DMS53 treated with DMSO at 0.1 percent for 48 hours (cell line): Measurements from ENCODE around the gene ATG3.
"Not testable (repeated sequence)": the region's sequence is repeated elsewhere in the genome, so short reads cannot be mapped to it uniquely, and the experiment has no call there.

Experiments
- DNase-seq: peaks from one replicate; lab custom pipeline; 2025; ENCODE audit not compliant: unreplicated experiment; lab: John Stamatoyannopoulos, UW

Gene ATG3

DNA sequence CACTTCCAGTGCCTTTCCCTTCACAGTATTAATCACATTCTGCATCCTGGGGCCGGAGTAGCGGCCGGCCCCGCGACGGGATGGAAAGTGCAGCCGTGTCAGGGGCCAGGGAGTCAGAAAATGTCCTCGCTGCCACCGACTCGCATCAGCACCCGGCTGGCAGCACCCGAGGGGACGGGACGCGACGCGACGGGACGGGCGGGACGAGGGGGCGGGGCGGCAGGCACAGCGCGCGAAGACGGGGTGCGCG lies 353 bp downstream of the ATG3 start:
- no peak for DNase-seq

DNA sequence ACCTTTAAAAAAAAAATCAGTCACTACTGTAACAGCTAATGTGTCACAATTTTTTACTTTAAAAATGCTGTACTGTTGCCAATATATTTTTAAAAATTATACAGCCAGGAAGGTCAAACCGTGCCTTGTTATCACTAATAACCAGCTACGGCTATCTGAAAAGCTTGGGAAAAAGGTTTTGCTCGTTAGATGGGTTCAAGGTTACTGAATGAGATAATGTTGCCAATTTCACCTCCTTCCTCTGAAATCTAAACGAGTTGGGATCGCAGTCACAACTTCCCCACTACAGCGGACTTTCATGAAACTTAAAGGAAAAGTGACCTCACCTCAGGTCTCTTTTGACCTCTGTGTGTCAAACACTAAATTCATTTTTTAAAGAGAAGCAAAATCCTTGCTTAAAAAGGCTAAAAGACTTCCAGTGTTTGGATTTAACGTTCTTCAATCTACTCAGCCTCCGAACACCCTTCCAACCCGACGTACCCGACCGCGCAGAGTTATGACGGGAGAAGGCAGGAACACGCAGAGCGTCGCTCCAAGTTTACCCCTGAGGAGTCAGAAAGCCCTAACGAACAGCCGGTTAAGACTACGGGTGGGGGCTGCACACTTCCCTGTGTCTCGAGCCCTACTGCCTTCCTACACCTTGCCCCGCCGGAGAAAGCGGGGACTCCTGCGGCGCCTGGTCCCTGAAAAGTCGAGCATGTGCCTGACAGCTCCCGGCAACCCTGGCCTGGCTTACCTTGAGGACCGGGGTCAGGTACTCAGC lies 860 bp downstream of the ATG3 start:
- DNase-seq, result peak; percentile 41

DNA sequence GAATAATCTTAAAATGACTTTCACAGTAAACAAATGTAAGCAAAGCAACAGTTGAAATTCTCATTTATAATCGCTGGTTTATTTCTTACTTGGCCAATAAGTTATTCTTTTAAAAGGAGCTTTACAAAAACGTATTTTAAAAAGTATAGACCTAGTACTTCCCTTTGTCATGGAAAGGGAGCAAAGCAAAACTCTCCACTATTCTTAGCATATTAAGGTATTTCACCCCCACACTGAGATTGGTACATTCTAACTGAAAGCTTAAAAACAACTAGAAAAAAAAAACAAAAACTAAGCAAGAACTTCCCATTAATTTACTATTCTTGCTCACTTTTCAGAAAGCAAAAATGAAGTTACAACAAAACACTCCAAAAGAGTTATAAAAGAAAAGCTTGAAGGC lies 1.5 kb downstream of the ATG3 start:
- no peak for DNase-seq

DNA sequence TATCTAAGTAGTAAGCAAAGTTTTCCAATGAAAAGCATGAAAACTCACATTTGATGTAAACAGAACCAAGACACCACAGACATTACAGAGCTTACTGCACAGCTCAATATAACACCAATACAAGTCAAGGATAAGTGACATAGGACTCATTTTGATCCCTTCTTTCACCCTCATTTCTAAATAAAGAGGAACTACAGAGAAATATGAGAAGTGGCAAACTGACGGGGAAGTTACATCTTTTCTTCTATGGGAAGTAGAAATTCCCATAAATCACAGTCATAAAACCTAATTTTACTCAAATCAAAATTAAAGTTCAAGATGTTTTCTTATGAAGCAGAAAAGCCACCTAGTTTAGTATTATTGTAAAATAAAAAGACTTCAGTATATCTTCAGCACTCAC lies 3.8 kb downstream of the ATG3 start:
- DNase-seq, result no peak

DNA sequence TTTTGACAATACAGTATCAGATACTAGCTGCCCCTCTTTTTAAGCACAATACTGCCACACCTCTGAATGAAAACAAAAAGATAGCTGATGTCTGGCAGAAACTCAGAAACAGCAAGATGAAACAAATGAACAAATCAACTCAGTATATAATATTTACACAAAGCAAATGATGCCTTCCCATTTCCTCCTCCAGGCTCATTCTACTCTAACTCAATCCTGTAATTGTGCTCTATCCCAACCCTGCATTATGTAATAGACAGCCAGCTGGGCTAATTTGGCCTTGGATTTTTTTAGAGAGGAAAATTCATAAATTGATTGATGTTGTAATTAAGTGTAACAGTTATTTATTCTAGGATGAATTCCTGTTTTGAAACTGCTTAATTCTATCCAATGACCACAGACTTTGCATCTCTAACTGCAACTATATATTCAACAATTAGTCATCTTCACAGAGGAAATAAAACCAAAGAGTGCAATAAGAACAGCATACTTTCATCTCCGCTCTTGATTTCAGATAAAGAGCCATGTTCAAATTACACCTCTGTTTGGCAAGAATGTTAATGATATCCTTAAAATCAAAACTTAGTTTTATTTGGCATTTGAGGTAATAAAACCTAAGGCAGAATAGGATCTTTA lies 6.1 kb downstream of the ATG3 start:
- no peak for DNase-seq

DNA sequence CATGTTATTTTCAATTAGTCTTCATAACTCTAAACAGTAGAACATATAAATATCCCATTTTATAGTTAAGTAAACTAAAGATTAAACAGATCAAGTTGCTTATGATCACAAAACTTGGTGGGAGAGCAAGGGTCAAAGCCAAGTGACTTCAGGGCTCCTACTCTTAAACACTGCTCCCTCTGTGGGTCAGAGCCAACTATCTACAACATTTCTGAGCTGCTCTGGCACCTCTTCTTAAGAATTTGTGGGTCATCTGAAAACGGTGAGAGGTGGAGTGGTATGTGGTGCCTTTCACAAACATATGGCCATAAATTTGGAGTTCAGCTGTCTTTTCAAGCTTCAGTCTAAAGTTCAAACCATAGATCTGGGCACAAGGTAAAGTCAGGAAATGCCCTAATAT lies 10.9 kb downstream of the ATG3 start:
- DNase-seq, result no peak

DNA sequence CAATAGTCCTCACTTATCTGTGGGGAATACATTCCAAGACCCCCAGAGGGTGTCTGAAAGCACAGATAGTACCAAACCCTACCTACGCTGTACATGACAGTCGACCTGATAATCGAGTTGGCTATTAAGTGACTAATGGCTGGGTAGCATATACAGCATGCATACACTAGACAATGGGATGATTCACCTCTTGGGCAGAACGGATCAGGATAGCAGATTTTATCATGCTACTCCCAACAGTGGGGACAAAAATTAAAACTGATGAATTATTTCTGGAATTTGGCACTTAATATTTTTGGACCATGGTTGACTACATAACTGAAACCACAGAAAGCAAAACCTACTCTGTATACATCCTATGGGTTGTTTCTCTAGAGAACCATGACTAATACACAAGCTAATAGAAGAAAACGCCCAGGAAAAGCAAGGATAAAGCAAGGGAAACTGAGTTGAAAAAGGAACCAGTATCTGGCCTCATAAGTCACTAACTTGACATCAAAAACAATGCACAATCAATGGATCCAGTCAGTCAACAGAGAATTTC lies 15.5 kb downstream of the ATG3 start:
- no peak for DNase-seq

DNA sequence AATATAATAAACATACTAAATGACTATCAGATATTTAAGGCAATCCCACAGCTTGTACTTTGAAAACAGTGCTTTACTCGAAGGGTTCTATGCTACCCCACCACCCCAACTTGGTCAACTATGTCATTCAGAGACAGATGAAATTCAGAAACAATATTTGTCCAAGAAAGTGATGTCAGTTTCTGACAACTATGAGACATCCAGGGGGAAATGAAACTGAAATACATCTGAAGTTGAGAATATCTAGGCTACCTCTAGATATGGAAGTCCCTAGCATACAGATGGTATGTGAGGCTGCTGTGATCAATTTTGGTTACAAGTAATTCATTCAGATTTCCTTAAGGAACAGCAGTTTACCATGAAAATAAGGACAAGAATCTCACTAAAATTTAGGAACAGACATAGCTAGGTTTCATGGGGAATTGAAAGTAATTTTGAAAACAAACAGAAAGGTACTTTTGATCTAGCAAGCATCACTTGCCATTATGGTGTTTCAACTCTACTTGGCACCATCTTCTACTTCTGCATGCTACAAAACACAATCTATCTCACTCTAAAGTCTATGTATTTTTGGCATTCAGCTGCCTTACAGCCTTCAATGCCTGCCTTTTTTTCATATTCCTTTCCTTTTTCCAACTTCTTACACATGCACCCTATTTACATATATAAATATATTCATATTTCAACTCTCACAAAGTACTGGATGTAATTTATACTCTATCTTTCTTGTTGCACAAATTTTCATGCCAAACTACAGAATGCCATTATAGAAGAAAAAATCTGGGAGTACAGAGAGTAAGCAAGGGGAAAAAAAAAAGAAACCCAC lies 21.7 kb downstream of the ATG3 start:
- no peak for DNase-seq

DNA sequence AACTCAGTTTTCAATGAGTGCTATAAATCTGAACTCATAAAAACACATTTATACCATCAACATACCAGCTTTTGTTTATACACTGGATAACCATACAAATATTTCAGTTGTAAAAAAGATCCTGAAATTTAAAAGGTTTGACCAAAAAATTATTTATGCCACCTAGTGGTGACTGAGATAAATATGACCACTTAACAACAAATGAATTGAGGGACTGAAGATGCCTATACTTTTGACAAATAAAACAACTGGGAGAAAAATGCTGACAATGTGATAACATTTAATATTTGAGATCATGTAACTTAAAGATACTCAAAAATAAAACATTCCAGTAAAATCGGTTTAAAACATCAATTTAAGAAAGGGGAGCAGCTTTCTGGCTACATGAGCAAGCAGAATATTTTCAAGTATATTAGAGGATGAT lies 30.4 kb downstream of the ATG3 start:
- DNase-seq, result peak; percentile 2

DNA sequence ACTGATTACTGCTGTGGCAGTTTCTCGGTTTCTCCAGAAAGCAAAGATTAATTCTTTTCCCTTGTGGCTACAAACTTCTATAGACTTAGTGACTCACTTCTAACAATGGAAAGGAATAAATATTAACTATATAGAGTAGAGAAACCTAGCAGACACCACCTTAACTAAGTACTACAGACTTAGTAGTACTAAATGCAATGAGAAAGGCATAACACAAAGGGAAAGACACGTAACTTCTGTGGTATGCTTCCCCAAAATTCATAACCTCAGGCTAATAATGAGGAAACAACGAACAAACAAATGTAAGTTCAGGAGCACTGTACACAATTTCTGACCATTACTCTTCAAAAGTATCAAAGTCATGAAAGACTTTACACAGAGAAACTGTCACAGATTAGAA lies 31.2 kb downstream of the ATG3 start:
- no peak for DNase-seq

DNA sequence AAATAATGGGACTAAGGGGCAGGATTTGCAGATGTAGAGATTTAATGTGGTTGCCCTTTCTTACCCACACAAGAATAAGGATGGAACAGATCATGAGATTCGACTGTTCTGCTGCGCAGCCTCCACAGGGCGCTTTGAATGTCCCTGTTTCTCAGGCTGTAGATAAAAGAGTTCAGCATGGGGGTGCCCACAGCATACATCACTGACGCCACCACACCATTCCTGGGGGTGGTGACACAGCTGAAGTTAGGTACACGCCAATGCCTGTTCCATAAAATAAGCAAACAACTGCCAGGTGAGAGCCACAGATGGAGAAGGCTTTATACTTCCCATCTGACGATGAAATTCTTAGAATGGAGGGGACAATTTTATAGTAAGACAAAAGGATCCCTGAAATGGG lies 37.6 kb downstream of the ATG3 start:
- not testable (repeated sequence) for DNase-seq

DNA sequence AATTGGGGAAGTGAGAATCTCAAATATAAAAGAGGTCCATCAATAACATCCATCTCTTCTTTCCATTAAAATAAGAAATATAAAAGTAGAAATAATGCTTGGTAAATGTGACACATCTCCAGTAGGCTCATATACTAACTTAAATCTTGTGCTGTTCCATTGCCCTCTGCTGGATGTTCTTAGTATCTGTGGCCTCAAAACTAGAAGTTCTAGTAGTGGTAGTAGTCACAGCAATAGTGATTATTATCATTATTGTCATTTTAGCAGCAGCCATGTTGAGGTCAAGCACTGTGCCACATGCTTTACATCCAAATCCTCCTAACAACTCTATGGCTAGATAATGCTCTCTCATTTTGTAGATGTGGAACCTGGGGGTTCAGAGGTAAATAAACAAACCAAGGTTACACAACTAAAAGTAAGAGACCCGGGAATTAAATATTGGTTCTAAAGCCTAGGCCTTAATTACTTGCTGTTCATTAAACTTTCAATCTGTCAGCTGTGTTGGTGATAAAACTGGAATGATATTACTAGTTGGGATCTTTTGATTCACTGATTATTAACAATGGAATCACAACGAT lies 42.2 kb downstream of the ATG3 start:
- peak; percentile 54 for DNase-seq

DNA sequence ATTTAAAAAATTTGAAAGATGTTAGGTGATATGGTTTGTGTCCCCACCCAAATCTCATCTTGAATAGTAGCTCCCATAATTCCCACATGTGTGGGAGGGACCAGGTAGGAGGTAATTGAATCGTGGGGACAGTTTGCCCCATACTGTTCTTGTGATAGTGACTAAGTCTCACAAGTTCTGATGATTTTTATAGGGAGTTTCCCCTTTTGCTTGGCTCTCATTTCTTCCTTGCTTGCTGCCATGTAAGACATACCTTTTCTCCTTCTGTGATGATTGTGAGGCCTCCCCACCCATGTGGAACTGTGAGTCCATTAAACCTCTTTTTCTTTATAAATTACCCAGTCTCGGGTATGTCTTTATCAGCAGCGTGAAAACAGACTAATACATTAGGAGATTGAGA lies 42.8 kb downstream of the ATG3 start:
- not testable (repeated sequence) for DNase-seq

DNA sequence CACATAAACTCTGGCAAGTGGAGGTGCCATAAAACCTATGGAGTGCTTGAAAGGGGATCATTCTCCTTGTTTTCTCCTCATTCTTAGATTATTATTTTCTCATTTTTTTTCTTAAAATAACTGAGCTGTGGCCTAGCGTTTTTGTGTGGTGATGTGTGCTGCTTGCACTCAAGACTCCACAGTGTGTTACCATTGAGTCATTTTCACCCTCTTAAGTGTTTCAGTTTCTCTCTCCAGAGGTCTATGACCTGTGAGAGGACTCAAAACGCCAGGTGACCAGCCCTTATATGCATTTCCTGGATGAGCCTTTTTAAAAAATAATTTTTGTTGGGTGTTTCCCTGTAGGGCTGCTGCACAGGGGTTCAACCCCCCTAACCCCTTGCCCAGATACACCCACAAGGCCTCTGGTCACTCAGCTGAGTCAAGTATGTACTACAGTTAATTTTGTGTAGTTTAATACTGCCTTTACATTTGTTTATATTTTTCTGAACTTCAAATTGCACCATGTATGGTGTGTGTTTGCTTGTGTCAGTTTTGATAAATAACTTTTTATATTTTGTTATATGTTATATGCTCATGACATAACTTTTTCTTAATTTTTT lies 47.1 kb downstream of the ATG3 start:
- DNase-seq, result no peak

DNA sequence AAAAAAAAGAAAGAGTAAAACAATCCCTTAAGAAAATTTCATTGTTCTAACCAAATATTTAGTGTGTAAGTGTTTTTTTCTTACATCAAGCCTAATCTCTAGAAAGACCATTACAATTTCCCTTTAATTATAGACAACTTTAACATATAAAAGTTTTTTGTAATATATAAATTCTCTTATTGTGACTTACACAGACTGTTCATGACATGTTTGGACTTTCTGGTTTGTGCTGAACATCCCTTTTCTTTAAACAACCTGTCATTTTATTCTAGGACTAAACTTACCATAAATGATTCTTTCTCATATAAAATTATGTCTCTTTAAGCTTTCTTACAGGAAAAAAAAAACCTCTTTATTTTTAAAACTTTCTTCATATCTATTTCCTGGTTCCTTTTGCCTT lies 49.4 kb downstream of the ATG3 start:
- no peak for DNase-seq

DNA sequence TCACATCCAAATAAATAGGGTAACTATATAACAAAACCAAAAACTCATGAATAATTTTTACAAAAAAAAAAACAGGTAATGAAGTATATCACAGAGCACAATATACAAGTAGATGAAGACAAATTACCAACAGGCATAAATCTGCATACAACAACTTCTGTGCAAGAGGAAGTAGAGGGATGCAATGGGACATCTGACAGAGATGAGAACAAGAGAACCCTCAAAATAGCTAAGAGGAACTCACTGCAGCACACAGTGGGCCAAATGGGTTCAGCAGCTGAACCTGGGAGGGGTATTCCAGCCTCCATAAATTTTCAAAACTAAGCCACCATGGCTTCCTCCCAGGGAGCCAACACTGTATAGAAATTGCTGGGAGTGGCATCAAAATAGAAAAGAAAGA lies 52.9 kb downstream of the ATG3 start:
- no peak for DNase-seq

DNA sequence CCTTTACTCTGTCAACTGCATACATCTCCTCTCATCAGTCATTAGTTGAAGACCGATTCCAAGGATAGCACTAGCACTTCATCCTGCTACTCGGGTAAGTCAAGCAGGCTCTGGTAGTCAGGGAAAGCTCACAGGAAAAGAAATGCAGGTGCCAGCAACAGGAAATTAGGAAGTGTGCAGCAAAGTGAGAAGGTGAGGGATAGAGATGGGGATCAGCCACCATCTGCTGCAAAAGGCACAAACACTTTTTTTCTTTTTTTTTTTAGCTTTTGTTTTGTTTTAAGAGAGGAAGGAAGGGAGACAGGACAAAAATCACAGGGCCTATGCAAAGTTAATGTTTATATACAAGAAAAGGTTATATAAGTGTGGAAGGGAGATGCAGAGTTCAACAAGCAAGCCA lies 53.5 kb downstream of the ATG3 start:
- DNase-seq, result no peak

DNA sequence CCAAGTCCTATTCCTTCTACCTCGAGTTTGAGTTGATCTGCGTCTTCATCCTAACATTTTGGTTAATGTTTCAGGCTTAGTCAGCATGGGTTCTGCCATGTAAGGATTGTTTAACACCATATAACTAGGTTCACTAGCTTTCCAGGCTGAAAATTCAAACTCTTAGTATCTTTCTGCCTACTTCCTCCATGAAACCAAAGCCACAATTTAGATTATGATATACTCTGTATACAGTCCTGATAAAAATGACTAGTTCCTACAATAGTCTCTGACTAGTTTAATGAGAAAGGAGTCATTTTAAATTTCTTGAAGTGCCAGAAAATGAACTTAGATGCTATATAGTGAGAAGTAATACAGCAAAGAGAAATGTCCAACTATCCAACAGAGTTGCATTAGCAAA lies 55.9 kb downstream of the ATG3 start:
- no peak for DNase-seq

DNA sequence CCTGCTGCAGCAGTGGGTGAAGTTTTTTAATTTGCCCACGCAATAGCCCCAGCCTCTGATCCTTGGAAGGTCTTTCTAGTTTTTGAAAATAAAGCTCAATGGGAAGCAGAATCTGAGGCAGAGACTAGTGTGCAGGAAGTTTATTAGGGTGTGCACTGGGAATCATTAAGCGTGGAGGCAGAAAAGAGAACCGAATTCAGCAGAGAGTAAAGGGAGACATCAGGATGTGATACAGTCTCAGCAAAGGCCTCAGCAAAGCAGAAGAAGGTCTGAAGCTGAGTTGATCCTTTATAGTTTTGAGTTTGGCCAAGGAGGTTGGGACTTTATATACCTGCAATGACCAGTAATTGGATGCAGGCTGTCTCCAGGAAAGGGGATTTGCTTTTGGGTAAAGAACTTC lies 57.6 kb downstream of the ATG3 start:
- DNase-seq, result no peak

DNA sequence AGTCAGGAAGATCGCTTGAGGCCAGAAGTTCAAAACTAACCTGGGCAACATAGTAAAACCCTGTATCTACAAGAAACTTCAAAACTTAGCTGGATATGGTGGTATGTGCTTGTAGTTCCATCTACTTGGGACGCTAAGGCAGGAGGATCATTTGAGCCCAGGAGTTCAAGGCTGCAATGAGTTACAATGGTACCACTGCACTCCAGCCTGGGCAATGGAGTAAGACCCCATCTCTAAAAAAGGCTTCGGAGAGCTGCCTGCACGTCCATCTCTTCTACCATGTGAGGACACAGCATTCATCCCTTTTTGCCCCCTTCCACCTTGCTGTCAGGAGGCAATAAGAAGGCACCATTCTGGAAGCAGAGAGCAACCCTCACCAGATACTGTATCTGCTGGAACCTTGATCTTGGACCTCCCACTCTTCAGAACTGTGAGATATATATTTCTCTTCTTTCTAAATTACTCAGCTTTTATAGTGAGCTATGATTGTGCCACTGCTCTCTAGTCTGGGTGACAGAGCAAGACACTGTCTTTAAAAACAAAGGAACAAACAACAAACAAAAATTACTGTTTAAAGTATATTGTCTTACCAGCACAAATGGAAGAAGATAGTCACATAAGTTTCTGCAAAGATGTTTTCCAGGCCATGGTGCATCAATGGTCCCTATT lies 58.3 kb downstream of the ATG3 start:
- no peak for DNase-seq

DNA sequence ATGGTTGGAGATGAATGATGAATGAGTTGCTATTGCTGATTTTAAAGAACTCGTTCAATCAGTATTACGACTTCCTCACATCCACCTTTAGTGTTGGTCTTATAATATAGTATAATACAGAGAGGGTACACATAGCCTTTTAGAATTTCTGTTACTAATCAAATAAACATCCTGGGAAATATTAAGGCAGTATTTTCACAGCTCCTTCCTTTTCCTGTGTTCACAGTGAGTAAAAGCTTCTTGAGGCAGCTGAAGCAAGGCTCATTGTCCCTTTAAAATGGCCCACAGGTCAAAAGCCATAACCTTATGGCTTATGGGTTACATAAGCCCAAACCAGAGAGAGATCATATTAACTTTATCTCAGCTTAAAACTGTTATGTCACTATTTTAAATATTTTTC lies 61.1 kb downstream of the ATG3 start:
- DNase-seq, result no peak
